Measurements from ENCODE around the gene SLC22A1.

DNA sequence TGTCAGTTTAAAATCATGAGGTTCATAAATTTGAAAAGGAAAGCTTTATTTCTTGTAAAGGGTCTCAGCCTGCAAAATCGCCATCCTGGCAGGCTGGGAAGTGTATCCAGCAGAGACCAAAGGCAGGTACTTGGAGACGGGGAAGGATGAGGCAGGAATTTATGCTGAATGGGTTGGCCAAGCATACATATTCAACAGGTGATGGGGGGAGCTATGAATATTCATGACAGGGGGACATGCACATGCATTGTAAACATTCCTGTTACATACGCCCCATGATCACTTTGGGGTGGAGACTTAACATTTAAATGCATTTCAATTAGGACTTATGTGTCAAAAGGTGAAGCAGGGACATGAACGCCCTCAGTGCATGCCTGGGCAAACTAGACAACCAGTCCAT lies 9.8 kb upstream of the SLC22A1 start:
- no peak for TF ChIP-seq ZBTB1 (CRISPR knock-in tag; IDR thresholded peaks at IDR 0.05; ENCODE audit: borderline replicate concordance)
- TF ChIP-seq, protein P1, sequence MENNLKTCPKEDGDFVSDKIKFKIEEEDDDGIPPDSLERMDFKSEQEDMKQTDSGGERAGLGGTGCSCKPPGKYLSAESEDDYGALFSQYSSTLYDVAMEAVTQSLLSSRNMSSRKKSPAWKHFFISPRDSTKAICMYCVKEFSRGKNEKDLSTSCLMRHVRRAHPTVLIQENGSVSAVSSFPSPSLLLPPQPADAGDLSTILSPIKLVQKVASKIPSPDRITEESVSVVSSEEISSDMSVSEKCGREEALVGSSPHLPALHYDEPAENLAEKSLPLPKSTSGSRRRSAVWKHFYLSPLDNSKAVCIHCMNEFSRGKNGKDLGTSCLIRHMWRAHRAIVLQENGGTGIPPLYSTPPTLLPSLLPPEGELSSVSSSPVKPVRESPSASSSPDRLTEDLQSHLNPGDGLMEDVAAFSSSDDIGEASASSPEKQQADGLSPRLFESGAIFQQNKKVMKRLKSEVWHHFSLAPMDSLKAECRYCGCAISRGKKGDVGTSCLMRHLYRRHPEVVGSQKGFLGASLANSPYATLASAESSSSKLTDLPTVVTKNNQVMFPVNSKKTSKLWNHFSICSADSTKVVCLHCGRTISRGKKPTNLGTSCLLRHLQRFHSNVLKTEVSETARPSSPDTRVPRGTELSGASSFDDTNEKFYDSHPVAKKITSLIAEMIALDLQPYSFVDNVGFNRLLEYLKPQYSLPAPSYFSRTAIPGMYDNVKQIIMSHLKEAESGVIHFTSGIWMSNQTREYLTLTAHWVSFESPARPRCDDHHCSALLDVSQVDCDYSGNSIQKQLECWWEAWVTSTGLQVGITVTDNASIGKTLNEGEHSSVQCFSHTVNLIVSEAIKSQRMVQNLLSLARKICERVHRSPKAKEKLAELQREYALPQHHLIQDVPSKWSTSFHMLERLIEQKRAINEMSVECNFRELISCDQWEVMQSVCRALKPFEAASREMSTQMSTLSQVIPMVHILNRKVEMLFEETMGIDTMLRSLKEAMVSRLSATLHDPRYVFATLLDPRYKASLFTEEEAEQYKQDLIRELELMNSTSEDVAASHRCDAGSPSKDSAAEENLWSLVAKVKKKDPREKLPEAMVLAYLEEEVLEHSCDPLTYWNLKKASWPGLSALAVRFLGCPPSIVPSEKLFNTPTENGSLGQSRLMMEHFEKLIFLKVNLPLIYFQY (CRISPR knock-in tag; IDR thresholded peaks at IDR 0.05; ENCODE audit: borderline replicate concordance): no peak
- TF ChIP-seq, protein P2, sequence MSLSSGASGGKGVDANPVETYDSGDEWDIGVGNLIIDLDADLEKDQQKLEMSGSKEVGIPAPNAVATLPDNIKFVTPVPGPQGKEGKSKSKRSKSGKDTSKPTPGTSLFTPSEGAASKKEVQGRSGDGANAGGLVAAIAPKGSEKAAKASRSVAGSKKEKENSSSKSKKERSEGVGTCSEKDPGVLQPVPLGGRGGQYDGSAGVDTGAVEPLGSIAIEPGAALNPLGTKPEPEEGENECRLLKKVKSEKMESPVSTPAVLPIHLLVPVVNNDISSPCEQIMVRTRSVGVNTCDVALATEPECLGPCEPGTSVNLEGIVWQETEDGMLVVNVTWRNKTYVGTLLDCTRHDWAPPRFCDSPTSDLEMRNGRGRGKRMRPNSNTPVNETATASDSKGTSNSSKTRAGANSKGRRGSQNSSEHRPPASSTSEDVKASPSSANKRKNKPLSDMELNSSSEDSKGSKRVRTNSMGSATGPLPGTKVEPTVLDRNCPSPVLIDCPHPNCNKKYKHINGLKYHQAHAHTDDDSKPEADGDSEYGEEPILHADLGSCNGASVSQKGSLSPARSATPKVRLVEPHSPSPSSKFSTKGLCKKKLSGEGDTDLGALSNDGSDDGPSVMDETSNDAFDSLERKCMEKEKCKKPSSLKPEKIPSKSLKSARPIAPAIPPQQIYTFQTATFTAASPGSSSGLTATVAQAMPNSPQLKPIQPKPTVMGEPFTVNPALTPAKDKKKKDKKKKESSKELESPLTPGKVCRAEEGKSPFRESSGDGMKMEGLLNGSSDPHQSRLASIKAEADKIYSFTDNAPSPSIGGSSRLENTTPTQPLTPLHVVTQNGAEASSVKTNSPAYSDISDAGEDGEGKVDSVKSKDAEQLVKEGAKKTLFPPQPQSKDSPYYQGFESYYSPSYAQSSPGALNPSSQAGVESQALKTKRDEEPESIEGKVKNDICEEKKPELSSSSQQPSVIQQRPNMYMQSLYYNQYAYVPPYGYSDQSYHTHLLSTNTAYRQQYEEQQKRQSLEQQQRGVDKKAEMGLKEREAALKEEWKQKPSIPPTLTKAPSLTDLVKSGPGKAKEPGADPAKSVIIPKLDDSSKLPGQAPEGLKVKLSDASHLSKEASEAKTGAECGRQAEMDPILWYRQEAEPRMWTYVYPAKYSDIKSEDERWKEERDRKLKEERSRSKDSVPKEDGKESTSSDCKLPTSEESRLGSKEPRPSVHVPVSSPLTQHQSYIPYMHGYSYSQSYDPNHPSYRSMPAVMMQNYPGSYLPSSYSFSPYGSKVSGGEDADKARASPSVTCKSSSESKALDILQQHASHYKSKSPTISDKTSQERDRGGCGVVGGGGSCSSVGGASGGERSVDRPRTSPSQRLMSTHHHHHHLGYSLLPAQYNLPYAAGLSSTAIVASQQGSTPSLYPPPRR (CRISPR knock-in tag; IDR thresholded peaks at IDR 0.05; ENCODE audit: borderline replicate concordance): no peak
- no peak for TF ChIP-seq MTF1 (CRISPR knock-in tag; IDR thresholded peaks at IDR 0.05)
- no peak for TF ChIP-seq EZH2 (conservative IDR thresholded peaks at IDR 0.05; ENCODE audit: low read depth, low read length)
- TF ChIP-seq ZNF564 (CRISPR knock-in tag; IDR thresholded peaks at IDR 0.05): no peak
- TF ChIP-seq THYN1 (CRISPR knock-in tag; IDR thresholded peaks at IDR 0.05; ENCODE audit: borderline replicate concordance, low read depth): no peak
- no peak for TF ChIP-seq MEF2D (CRISPR knock-in tag; IDR thresholded peaks at IDR 0.05)
- TF ChIP-seq POLR2A (IDR thresholded peaks at IDR 0.05; ENCODE audit: insufficient read depth in 1 of 2, low read depth in 2 of 2, low read length in 2 of 2): no peak

Data from HepG2 (cell line).